ENCODE measurements around the gene PIMREG. TPM values are rescaled to one million over a fixed set of nuclear protein-coding genes. Genes with fewer than 3 reads are reported as not detected.

PIMREG gene, protein sequence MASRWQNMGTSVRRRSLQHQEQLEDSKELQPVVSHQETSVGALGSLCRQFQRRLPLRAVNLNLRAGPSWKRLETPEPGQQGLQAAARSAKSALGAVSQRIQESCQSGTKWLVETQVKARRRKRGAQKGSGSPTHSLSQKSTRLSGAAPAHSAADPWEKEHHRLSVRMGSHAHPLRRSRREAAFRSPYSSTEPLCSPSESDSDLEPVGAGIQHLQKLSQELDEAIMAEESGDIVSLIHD
- 0.19 TPM for total RNA-seq
- long read RNA-seq, result 0 reads

DNA sequence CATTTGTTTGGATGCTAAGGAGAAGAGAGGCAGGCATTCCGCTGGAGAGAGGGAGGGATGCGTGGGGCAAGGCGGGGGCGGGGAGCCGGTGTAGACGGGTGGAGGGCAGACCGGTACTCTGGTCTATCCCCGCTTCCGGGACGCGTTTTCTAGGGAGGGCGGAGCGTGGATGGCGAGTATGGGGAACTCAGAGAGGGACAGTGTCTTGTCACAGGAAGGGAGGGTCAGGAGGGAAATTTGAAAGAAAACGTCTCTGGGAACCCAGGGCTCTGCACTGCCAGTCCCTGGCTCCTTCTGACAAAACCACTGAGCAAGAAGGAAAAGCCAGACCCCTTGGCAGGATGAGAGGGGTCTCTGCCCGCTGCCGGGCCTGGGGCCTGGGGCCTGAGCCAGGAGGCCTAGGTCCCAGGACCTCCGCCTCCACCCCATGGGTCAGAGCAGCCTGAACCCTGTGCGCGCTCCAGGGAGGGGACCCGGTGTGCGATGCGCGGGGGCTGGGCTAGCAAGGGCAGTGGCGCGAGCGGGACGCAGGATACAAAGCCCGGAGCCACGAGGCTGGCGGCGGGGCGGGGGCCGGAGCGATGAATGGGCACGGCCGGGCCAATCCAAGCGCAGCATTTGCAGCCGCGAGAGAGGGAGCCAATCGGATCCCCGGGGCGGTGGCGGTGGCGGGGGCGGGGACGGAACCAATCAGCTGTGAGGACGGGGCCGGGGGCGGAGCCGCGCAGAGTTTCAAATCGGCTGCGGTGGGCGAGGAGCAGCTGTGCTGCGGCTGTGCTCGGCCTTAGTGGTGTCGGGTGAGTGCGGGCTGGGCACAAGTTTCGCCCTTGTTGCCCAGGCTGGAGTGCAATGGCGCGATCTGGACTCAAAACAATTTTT is at the start of gene PIMREG:
PIMREG (plus strand) TSS at position 764 of the 879 bp plus-strand sequence. CDS start 656 bp downstream, outside the sequence.
- Histone ChIP-seq H3K27ac (replicated peaks) (peak within 1 kb of the TSS; percentile 41), H3K27me3 (ENCODE audit: low read depth) (peaks cover 37% of the 10 kb centered on the region), H3K4me1 (peaks cover 16% of the 10 kb centered on the region), H3K4me3 (peak within 1 kb of the TSS; percentile 72), H3K9me3 (replicated peaks) (no peaks in the 10 kb centered on the region), H3K36me3 (no peaks in the 10 kb centered on the region)
- TF ChIP-seq, protein P1, sequence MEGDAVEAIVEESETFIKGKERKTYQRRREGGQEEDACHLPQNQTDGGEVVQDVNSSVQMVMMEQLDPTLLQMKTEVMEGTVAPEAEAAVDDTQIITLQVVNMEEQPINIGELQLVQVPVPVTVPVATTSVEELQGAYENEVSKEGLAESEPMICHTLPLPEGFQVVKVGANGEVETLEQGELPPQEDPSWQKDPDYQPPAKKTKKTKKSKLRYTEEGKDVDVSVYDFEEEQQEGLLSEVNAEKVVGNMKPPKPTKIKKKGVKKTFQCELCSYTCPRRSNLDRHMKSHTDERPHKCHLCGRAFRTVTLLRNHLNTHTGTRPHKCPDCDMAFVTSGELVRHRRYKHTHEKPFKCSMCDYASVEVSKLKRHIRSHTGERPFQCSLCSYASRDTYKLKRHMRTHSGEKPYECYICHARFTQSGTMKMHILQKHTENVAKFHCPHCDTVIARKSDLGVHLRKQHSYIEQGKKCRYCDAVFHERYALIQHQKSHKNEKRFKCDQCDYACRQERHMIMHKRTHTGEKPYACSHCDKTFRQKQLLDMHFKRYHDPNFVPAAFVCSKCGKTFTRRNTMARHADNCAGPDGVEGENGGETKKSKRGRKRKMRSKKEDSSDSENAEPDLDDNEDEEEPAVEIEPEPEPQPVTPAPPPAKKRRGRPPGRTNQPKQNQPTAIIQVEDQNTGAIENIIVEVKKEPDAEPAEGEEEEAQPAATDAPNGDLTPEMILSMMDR (IDR thresholded peaks at IDR 0.05; ENCODE audit: borderline replicate concordance), result no peak
- DNase-seq, result peak; percentile 96
- intact Hi-C loops (cut with micrococcal nuclease), result no loop called here

DNA sequence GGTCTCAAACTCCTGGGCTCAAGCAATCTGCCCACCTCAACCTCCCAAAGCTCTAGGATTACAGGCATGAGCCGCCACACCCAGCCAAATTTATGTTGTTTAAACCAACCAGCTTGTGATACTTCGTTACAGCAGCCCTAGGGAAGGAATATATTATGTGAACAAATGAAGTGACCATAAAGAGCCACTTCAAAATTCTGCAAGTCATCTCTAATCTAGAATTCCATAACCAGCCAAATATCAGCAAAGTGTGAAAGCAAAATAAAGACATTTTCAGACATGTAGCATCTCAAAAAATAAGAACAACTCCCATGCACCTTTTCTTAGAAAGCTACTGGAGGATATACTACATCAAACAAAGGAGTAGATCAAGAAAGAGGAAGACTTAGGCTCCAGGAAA is 45.3 kb upstream of the PIMREG start:
- no peak for DNase-seq
- Histone ChIP-seq H3K27me3 (ENCODE audit: low read depth) (peaks cover 25% of the 10 kb centered on the region), H3K9me3 (replicated peaks) (peaks cover 24% of the 10 kb centered on the region), H3K36me3 (no peaks in the 10 kb centered on the region), H3K4me1 (no peaks in the 10 kb centered on the region), H3K4me3 (no peak overlapping the region), H3K27ac (replicated peaks) (no peak overlapping the region)
- intact Hi-C loops (cut with micrococcal nuclease), result no loop called here
- TF ChIP-seq, protein P1 (IDR thresholded peaks at IDR 0.05; ENCODE audit: borderline replicate concordance), result no peak

DNA sequence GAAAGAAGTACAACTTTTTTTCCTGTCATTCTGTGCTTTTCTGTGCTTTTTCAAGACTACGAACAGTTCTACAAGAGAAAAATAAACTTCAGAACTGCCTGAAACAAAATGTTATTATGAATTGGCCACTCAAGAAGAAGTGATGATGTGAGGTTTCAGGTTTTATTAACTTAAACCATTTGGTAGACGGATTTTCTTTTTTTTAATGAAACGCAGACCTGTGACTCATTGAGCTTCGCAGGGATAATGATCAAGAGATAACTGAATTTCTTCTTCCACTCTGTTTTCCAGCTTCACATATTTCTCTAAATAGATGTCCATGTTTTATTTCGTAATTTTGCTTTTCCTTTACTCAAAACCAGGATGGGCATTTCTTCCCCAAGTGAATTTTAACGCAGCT is 42.0 kb upstream of the PIMREG start:
- Histone ChIP-seq H3K27me3 (ENCODE audit: low read depth) (peaks cover 27% of the 10 kb centered on the region), H3K27ac (replicated peaks) (no peak overlapping the region), H3K4me3 (no peak overlapping the region), H3K36me3 (no peaks in the 10 kb centered on the region), H3K4me1 (no peaks in the 10 kb centered on the region), H3K9me3 (replicated peaks) (peaks cover 24% of the 10 kb centered on the region)
- no peak for DNase-seq
- intact Hi-C loops (cut with micrococcal nuclease), result no loop called here
- TF ChIP-seq, protein P1 (IDR thresholded peaks at IDR 0.05; ENCODE audit: borderline replicate concordance), result no peak

DNA sequence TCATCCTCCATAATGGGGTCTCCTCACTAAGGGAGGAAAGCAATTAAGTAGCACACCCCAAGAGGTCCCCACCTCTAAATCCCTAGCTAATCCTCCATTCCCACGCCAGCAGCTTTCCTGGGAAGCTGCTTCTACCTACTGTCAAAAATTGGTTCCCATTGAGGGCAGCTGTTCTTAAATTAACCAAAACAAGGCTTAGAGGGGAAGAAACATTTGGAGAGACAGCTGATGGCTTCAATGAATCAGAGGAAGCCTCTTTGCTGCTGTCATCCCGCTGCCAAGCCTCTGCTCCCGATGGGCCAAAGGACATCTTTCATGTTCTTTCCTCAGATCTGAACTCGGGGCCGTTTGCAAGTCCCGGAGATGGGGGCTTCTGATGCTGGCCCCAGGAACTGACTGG is 36.0 kb upstream of the PIMREG start:
- Histone ChIP-seq H3K4me1 (no peaks in the 10 kb centered on the region), H3K27me3 (ENCODE audit: low read depth) (peaks cover 50% of the 10 kb centered on the region), H3K27ac (replicated peaks) (no peak overlapping the region), H3K9me3 (replicated peaks) (no peaks in the 10 kb centered on the region), H3K36me3 (no peaks in the 10 kb centered on the region), H3K4me3 (no peak overlapping the region)
- intact Hi-C loops (cut with micrococcal nuclease), result no loop called here
- TF ChIP-seq, protein P1 (IDR thresholded peaks at IDR 0.05; ENCODE audit: borderline replicate concordance), result no peak
- no peak for DNase-seq

DNA sequence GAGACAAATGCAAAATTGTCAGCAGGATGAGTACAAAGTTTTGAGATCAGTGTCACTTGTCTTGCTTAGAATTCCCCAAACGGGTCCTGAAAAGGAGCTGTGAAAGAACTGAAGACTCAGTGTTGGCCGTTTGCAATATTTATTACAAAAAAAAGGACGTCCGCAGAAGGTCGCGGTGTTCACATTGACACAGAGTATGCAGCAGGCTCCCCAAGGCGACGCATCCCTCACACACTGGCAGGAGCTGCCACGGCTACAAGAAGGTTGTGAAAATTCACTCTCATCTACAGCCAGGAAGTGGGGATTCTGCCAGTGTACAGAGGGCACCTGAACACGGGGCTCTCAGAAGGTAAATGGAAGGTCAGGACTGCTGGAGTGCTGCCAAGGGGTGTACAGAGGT is 35.5 kb upstream of the PIMREG start:
- Histone ChIP-seq H3K9me3 (replicated peaks) (no peaks in the 10 kb centered on the region), H3K4me1 (no peaks in the 10 kb centered on the region), H3K27ac (replicated peaks) (no peak overlapping the region), H3K27me3 (ENCODE audit: low read depth) (peaks cover 53% of the 10 kb centered on the region), H3K4me3 (no peak overlapping the region), H3K36me3 (no peaks in the 10 kb centered on the region)
- intact Hi-C loops (cut with micrococcal nuclease), result no loop called here
- TF ChIP-seq, protein P1 (IDR thresholded peaks at IDR 0.05; ENCODE audit: borderline replicate concordance), result no peak
- no peak for DNase-seq

Measured in left ventricle myocardium inferior (tissue), 1 donor.